Liver (tissue), 3 donors: Measurements from ENCODE around the gene RNASEH2A.

Source experiments
- ATF3 ChIP-seq: IDR thresholded peaks from 2 replicates; pipeline ENCODE4 v1.6.1; 2016; ENCODE audit warnings: antibody characterized with exemption
- EGR1 ChIP-seq, 2 donors: IDR thresholded peaks; 2 replicates each; pipeline ENCODE4 v1.6.1; 2016 to 2018; ENCODE audit warnings: antibody characterized with exemption in 2 of 2, low read depth in 2 of 2
- JUND ChIP-seq, 2 donors: IDR thresholded peaks; 2 replicates each; pipeline ENCODE4 v1.6.1; 2016; ENCODE audit warnings: antibody characterized with exemption in 2 of 2
- MAX ChIP-seq: IDR thresholded peaks from 2 replicates; pipeline ENCODE4 v1.6.1; 2016; ENCODE audit warnings: antibody characterized with exemption
- NR2F2 ChIP-seq: IDR thresholded peaks from 2 replicates; pipeline ENCODE4 v1.6.1; 2016; ENCODE audit warnings: antibody characterized with exemption
- RAD21 ChIP-seq, 2 donors: IDR thresholded peaks; 2 replicates each; pipeline ENCODE4 v1.6.1; 2016; ENCODE audit warnings: antibody characterized with exemption in 2 of 2, mild to moderate bottlenecking in 2 of 2
- RXRA ChIP-seq, 2 donors: IDR thresholded peaks; 2 replicates each; pipeline ENCODE4 v1.6.1; 2017 to 2018; ENCODE audit warnings: antibody characterized with exemption in 2 of 2, mild to moderate bottlenecking in 1 of 2
- TAF1 ChIP-seq: conservative IDR thresholded peaks from 2 replicates; pipeline ENCODE4 v1.6.1; 2016; ENCODE audit warnings: antibody characterized with exemption, mild to moderate bottlenecking
- YY1 ChIP-seq: IDR thresholded peaks from 2 replicates; pipeline ENCODE4 v1.6.1; 2016; ENCODE audit warnings: antibody characterized with exemption, mild to moderate bottlenecking
- ZBTB33 ChIP-seq: IDR thresholded peaks from 2 replicates; pipeline ENCODE4 v1.6.1; 2016; ENCODE audit warnings: antibody characterized with exemption
- TF ChIP-seq, protein P1 (sequence below): fragments of 150-350 bp; IDR thresholded peaks from 2 replicates; pipeline ENCODE4 v1.5.1; 2017; ENCODE audit warnings: improper control_type of control experiment, low read depth, low read length; ENCODE audit not compliant: missing input control
- TF ChIP-seq, protein P2 (sequence below): IDR thresholded peaks from 2 replicates; pipeline ENCODE4 v1.6.1; 2016; ENCODE audit warnings: antibody characterized with exemption, mild to moderate bottlenecking
- donor health status: healthy.
- donor health status: healthy.

- TF ChIP-seq, protein P1, sequence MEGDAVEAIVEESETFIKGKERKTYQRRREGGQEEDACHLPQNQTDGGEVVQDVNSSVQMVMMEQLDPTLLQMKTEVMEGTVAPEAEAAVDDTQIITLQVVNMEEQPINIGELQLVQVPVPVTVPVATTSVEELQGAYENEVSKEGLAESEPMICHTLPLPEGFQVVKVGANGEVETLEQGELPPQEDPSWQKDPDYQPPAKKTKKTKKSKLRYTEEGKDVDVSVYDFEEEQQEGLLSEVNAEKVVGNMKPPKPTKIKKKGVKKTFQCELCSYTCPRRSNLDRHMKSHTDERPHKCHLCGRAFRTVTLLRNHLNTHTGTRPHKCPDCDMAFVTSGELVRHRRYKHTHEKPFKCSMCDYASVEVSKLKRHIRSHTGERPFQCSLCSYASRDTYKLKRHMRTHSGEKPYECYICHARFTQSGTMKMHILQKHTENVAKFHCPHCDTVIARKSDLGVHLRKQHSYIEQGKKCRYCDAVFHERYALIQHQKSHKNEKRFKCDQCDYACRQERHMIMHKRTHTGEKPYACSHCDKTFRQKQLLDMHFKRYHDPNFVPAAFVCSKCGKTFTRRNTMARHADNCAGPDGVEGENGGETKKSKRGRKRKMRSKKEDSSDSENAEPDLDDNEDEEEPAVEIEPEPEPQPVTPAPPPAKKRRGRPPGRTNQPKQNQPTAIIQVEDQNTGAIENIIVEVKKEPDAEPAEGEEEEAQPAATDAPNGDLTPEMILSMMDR: no peak
- no peak for TF ChIP-seq TAF1
- no peak for TF ChIP-seq JUND (IDR thresholded peaks at IDR 0.05)
- TF ChIP-seq YY1: no peak
- TF ChIP-seq, protein P2, sequence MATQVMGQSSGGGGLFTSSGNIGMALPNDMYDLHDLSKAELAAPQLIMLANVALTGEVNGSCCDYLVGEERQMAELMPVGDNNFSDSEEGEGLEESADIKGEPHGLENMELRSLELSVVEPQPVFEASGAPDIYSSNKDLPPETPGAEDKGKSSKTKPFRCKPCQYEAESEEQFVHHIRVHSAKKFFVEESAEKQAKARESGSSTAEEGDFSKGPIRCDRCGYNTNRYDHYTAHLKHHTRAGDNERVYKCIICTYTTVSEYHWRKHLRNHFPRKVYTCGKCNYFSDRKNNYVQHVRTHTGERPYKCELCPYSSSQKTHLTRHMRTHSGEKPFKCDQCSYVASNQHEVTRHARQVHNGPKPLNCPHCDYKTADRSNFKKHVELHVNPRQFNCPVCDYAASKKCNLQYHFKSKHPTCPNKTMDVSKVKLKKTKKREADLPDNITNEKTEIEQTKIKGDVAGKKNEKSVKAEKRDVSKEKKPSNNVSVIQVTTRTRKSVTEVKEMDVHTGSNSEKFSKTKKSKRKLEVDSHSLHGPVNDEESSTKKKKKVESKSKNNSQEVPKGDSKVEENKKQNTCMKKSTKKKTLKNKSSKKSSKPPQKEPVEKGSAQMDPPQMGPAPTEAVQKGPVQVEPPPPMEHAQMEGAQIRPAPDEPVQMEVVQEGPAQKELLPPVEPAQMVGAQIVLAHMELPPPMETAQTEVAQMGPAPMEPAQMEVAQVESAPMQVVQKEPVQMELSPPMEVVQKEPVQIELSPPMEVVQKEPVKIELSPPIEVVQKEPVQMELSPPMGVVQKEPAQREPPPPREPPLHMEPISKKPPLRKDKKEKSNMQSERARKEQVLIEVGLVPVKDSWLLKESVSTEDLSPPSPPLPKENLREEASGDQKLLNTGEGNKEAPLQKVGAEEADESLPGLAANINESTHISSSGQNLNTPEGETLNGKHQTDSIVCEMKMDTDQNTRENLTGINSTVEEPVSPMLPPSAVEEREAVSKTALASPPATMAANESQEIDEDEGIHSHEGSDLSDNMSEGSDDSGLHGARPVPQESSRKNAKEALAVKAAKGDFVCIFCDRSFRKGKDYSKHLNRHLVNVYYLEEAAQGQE: no peak
- TF ChIP-seq RAD21 (IDR thresholded peaks at IDR 0.05): no peak
- no peak for TF ChIP-seq ATF3
- TF ChIP-seq EGR1 (IDR thresholded peaks at IDR 0.05; ENCODE audit: low read depth in 2 of 2): no peak
- TF ChIP-seq MAX: no peak
- TF ChIP-seq RXRA (IDR thresholded peaks at IDR 0.05): no peak
- TF ChIP-seq ZBTB33: no peak
- TF ChIP-seq NR2F2: no peak
Measured at GRCh38 chr19:12772323-12772722, 34.1 kb upstream of the RNASEH2A start.
